Measurements from ENCODE around the gene HIKESHI.

The HIKESHI gene

GRCh38 chr11:86262387-86262786 is 39.7 kb upstream of the HIKESHI start:
- DNase-seq (ENCODE audit: low read depth), result no peak
- no peak for TF ChIP-seq MYC (IDR thresholded peaks at IDR 0.05; ENCODE audit: low read depth, low read length)
- TF ChIP-seq MAX (IDR thresholded peaks at IDR 0.05; ENCODE audit: low read depth, low read length), result no peak
- no peak for TF ChIP-seq CTCF (IDR thresholded peaks at IDR 0.05; ENCODE audit: low read depth, low read length)
- no peak for TF ChIP-seq POLR2A (IDR thresholded peaks at IDR 0.05; ENCODE audit: extremely low read depth, insufficient read length)
- no peak overlapping the region for H3K4me3 ChIP-seq (ENCODE audit: low read depth, low read length)

GRCh38 chr11:86264649-86265048 is 37.4 kb upstream of the HIKESHI start:
- no peak overlapping the region for H3K4me3 ChIP-seq (ENCODE audit: low read depth, low read length)
- no peak for TF ChIP-seq MAX (IDR thresholded peaks at IDR 0.05; ENCODE audit: low read depth, low read length)
- TF ChIP-seq CTCF (IDR thresholded peaks at IDR 0.05; ENCODE audit: low read depth, low read length), result no peak
- no peak for DNase-seq (ENCODE audit: low read depth)

GRCh38 chr11:86265194-86265593 is 36.8 kb upstream of the HIKESHI start:
- H3K4me3 ChIP-seq (ENCODE audit: low read depth, low read length), result no peak overlapping the region
- DNase-seq (ENCODE audit: low read depth), result no peak
- no peak for TF ChIP-seq POLR2A (IDR thresholded peaks at IDR 0.05; ENCODE audit: extremely low read depth, insufficient read length)

GRCh38 chr11:86269645-86270044 is 32.4 kb upstream of the HIKESHI start:
- DNase-seq (ENCODE audit: low read depth), result no peak
- TF ChIP-seq CTCF (IDR thresholded peaks at IDR 0.05; ENCODE audit: low read depth, low read length) (no peak), MYC (IDR thresholded peaks at IDR 0.05; ENCODE audit: low read depth, low read length) (no peak), POLR2A (IDR thresholded peaks at IDR 0.05; ENCODE audit: extremely low read depth, insufficient read length) (no peak), MAX (IDR thresholded peaks at IDR 0.05; ENCODE audit: low read depth, low read length) (no peak)
- H3K4me3 ChIP-seq (ENCODE audit: low read depth, low read length), result no peak overlapping the region

- peak; percentile 31 for DNase-seq (ENCODE audit: low read depth)
- no peak overlapping the region for H3K4me3 ChIP-seq (ENCODE audit: low read depth, low read length)
- TF ChIP-seq MAX (IDR thresholded peaks at IDR 0.05; ENCODE audit: low read depth, low read length) (no peak), CTCF (IDR thresholded peaks at IDR 0.05; ENCODE audit: low read depth, low read length) (peak; percentile 47)
Observed at GRCh38 chr11:86274503-86274902, 27.5 kb upstream of the HIKESHI start.

- no peak for DNase-seq (ENCODE audit: low read depth)
- no peak overlapping the region for H3K4me3 ChIP-seq (ENCODE audit: low read depth, low read length)
Observed at GRCh38 chr11:86274999-86275398, 27.0 kb upstream of the HIKESHI start.

More at GRCh38 chr11:86274999-86275398, 27.0 kb upstream of the HIKESHI start:
- TF ChIP-seq MAX (IDR thresholded peaks at IDR 0.05; ENCODE audit: low read depth, low read length) (no peak), CTCF (IDR thresholded peaks at IDR 0.05; ENCODE audit: low read depth, low read length) (no peak), POLR2A (IDR thresholded peaks at IDR 0.05; ENCODE audit: extremely low read depth, insufficient read length) (no peak), MYC (IDR thresholded peaks at IDR 0.05; ENCODE audit: low read depth, low read length) (no peak)

All from NB4 (cell line).